ENCODE measurements around the gene ANKRD18A. TPM values are rescaled to one million over a fixed set of nuclear protein-coding genes. Genes with fewer than 3 reads are reported as not detected.

The ANKRD18A gene
- total RNA-seq: under 0.01 TPM in 1 of 2 replicates, not detected in the other

DNA sequence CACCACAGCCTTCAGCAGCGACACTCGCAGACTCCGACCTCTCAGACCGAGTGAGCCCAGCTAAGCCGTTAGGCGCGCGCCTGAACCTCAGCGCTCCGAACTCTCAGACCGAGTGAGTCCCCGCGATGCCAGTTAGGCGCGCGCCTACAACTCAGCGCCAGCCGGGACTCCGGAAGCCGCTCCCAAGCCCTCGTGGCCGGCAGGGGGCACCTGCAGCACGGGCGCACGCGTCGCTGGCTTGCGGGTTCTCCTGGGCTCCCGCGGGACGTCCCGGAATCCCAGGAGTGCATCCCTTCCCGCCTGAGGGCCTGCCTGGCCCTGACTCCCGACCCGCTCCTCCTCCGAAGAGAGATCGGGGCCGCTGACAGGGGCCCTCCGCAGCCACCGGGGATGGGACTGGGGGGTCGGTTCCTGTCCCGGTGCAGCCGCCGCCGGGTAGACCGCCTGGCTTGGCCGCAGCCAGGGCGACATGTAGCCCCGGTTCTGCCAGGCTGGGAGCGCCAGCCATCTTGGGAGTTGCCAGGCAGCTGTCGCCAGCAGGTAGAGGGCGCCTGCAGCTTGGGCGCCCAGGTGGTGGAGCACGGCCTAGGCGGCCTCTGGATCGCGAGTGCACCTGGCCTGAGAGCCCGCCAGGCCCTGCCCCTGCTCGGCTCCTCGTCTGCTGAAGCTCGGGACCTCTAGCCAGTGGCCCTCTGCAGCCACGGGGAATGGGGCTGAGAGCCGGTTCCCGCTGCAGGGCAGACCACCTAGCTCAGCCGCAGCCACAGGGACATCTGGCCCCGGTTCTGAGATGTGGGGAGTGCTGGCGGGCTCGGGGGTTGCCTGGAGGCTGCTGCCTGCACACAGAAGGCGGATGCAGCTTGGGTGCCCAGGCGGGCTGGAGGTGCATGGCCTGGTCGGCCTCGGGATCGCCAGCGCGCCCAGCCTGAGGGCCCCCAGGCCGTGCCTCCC lies at the start of gene ANKRD18A:
ANKRD18A (minus strand) TSS at position 114 of the 951 bp plus-strand sequence. CDS start 311 bp downstream, outside the sequence.

Small RNA genes within 50 kb of the gene (small RNA-seq; reads per million reads assigned to genes)
- gene AL390726.1 (not detected), gene AL390726.2 (not detected), gene AL390726.3 (not detected), gene AL390726.4 (not detected), gene AL390726.5 (not detected)

Other genes starting within 250 kb of the ANKRD18A start
- gene ALDH1B1, start 227.9 kb downstream of the ANKRD18A start, total RNA-seq: 25.2 and 25.8 TPM in 2 replicates
- gene IGFBPL1, start 196.1 kb downstream of the ANKRD18A start, total RNA-seq: 0.48 TPM in 1 of 2 replicates, not detected in the other
- gene FAM240B, start 99.5 kb upstream of the ANKRD18A start, total RNA-seq: not detected in 2 replicates